H9 (cell line): ENCODE data around the gene SNX25. TPM values are rescaled to one million over a fixed set of nuclear protein-coding genes. Genes with fewer than 3 reads are reported as not detected.

Experiments used
- DNase-seq: peaks from one replicate; pipeline ENCODE4 v3.0.0-alpha.2; 2017
- H2AFZ ChIP-seq: one replicate; pipeline ENCODE4 v1.6.1; 2013; ENCODE audit warnings: mild to moderate bottlenecking, low read length, control low read depth, moderate library complexity
- H2AK5ac ChIP-seq: 2 replicates; pipeline ENCODE4 v1.6.1; 2013; ENCODE audit warnings: low read length, control low read depth, mixed read lengths; ENCODE audit not compliant: insufficient read length
- H2BK120ac ChIP-seq: one replicate; pipeline ENCODE4 v1.6.1; 2013; ENCODE audit warnings: low read depth, mild to moderate bottlenecking, low read length, control low read depth, inconsistent platforms; ENCODE audit not compliant: poor library complexity, severe bottlenecking
- H2BK12ac ChIP-seq: 2 replicates; pipeline ENCODE4 v1.6.1; 2013; ENCODE audit warnings: low read length, control low read depth, mixed read lengths, low read depth; ENCODE audit not compliant: insufficient read length
- H2BK15ac ChIP-seq: 2 replicates; pipeline ENCODE4 v1.6.1; 2013; ENCODE audit warnings: low read depth, low read length, control low read depth
- H2BK20ac ChIP-seq: one replicate; pipeline ENCODE4 v1.6.1; 2013; ENCODE audit warnings: low read depth, mild to moderate bottlenecking, low read length, control low read depth, inconsistent platforms; ENCODE audit not compliant: poor library complexity, severe bottlenecking
- H2BK5ac ChIP-seq: 2 replicates; pipeline ENCODE4 v1.6.1; 2013; ENCODE audit warnings: low read length, control low read depth, mixed read lengths; ENCODE audit not compliant: insufficient read length
- H3K14ac ChIP-seq: 2 replicates; pipeline ENCODE4 v1.6.1; 2013; ENCODE audit warnings: low read length, control low read depth; ENCODE audit not compliant: insufficient read depth
- H3K18ac ChIP-seq: 2 replicates; pipeline ENCODE4 v1.6.1; 2013; ENCODE audit warnings: low read depth, mild to moderate bottlenecking, mixed read lengths, low read length, control low read depth; ENCODE audit not compliant: insufficient read length
- H3K23ac ChIP-seq: 2 replicates; pipeline ENCODE4 v1.6.1; 2013; ENCODE audit warnings: low read length, control low read depth, mixed read lengths, low read depth; ENCODE audit not compliant: insufficient read length
- H3K23me2 ChIP-seq: 2 replicates; pipeline ENCODE4 v1.6.1; 2013; ENCODE audit warnings: low read depth, mild to moderate bottlenecking, mixed read lengths, low read length, control low read depth; ENCODE audit not compliant: insufficient read length, poor library complexity, severe bottlenecking
- H3K27ac ChIP-seq: 2 replicates; pipeline ENCODE4 v1.5.1; 2013; ENCODE audit warnings: low read length, control low read depth, mixed read lengths, low read depth; ENCODE audit not compliant: insufficient read length
- H3K27me3 ChIP-seq: 2 replicates; pipeline ENCODE4 v1.6.1; 2013; ENCODE audit warnings: low read length, control low read depth, inconsistent platforms; ENCODE audit not compliant: insufficient read depth
- H3K4ac ChIP-seq: 2 replicates; pipeline ENCODE4 v1.6.1; 2013; ENCODE audit warnings: low read depth, mild to moderate bottlenecking, control low read depth, inconsistent platforms, low read length, moderate library complexity
- H3K4me1 ChIP-seq: 2 replicates; pipeline ENCODE4 v1.6.1; 2013; ENCODE audit warnings: low read length, control low read depth, inconsistent platforms; ENCODE audit not compliant: insufficient read depth
- H3K4me2 ChIP-seq: 2 replicates; pipeline ENCODE4 v1.6.1; 2013; ENCODE audit warnings: low read length, control low read depth, mixed read lengths; ENCODE audit not compliant: insufficient read length, insufficient read depth
- H3K56ac ChIP-seq: 2 replicates; pipeline ENCODE4 v1.6.1; 2013; ENCODE audit warnings: low read depth, mild to moderate bottlenecking, mixed read lengths, low read length, control low read depth; ENCODE audit not compliant: insufficient read length
- H3K79me1 ChIP-seq: 2 replicates; pipeline ENCODE4 v1.6.1; 2013; ENCODE audit warnings: low read depth, mild to moderate bottlenecking, moderate library complexity, low read length, control low read depth, inconsistent platforms; ENCODE audit not compliant: insufficient read depth, poor library complexity, severe bottlenecking
- H3K79me2 ChIP-seq: 2 replicates; pipeline ENCODE4 v1.6.1; 2013; ENCODE audit warnings: low read length, control low read depth, inconsistent platforms; ENCODE audit not compliant: insufficient read depth
- H3K9ac ChIP-seq: 2 replicates; pipeline ENCODE4 v1.6.1; 2013; ENCODE audit warnings: low read length, control low read depth, mixed read lengths; ENCODE audit not compliant: insufficient read length; ENCODE audit errors: extremely low read depth
- H3K9me3 ChIP-seq: one replicate; pipeline ENCODE4 v1.6.1; 2013; ENCODE audit warnings: low read depth, low read length, inconsistent platforms; ENCODE audit not compliant: control insufficient read depth
- H3T11ph ChIP-seq: one replicate; pipeline ENCODE4 v1.6.1; 2013; ENCODE audit warnings: mild to moderate bottlenecking, low read length, control low read depth, inconsistent platforms
- H4K20me1 ChIP-seq: one replicate; pipeline ENCODE4 v1.6.1; 2013; ENCODE audit not compliant: control insufficient read depth, insufficient read length, insufficient read depth
- H4K5ac ChIP-seq: 2 replicates; pipeline ENCODE4 v1.6.1; 2013; ENCODE audit warnings: low read depth, mild to moderate bottlenecking, mixed read lengths, low read length, control low read depth; ENCODE audit not compliant: insufficient read length
- H4K8ac ChIP-seq: replicated peaks from 2 replicates; pipeline ENCODE4 v1.6.1; 2013; ENCODE audit warnings: low read length, control low read depth, mixed read lengths, low read depth; ENCODE audit not compliant: insufficient read length
- H4K91ac ChIP-seq: 2 replicates; pipeline ENCODE4 v1.6.1; 2013; ENCODE audit warnings: low read depth, mild to moderate bottlenecking, moderate library complexity, mixed read lengths, low read length, control low read depth; ENCODE audit not compliant: insufficient read length
- H3K27ac Mint-ChIP-seq, 3 experiments: 2 replicates in 2 of 3; 3 replicates in 1 of 3; pipeline ENCODE4 v1.8.0; 2020 to 2021; ENCODE audit warnings: mixed read lengths in 3 of 3, mild to moderate bottlenecking in 1 of 3, moderate library complexity in 1 of 3
- H3K27me3 Mint-ChIP-seq: 2 replicates; pipeline ENCODE4 v1.8.0; 2021; ENCODE audit warnings: low read depth, mild to moderate bottlenecking, moderate library complexity, mixed read lengths
- H3K36me3 Mint-ChIP-seq, 3 experiments: 2 replicates in 2 of 3; 3 replicates in 1 of 3; pipeline ENCODE4 v1.8.0; 2020 to 2021; ENCODE audit warnings: low read depth in 3 of 3, mixed read lengths in 3 of 3; ENCODE audit not compliant: insufficient read depth in 1 of 3
- H3K4me1 Mint-ChIP-seq, 2 experiments: 2 replicates each; pipeline ENCODE4 v1.8.0; 2020; ENCODE audit warnings: mixed read lengths in 2 of 2
- H3K4me3 Mint-ChIP-seq, 2 experiments: 2 replicates in 1 of 2; 3 replicates in 1 of 2; pipeline ENCODE4 v1.8.0; 2020 to 2021; ENCODE audit warnings: mild to moderate bottlenecking in 2 of 2, mixed read lengths in 2 of 2, moderate library complexity in 1 of 2
- H3K9me3 Mint-ChIP-seq, 2 experiments: 2 replicates in 1 of 2; 3 replicates in 1 of 2; pipeline ENCODE4 v1.8.0; 2020; ENCODE audit warnings: mild to moderate bottlenecking in 2 of 2, mixed read lengths in 2 of 2, moderate library complexity in 1 of 2
- CTCF ChIP-seq: fragments of 200-600 bp; sonication (generic); conservative IDR thresholded peaks from 3 replicates; pipeline ENCODE4 v1.8.0; 2021; ENCODE audit warnings: antibody characterized with exemption, mild to moderate bottlenecking
- WGBS: extraction: QIAGEN DNeasy Blood & Tissue Kit; methylation state at CpG from one replicate; pipeline ENCODE4 v1.1.7; 2013; ENCODE audit warnings: missing lambda C conversion rate, low lambda C conversion rate, mixed read lengths; ENCODE audit not compliant: insufficient read length; ENCODE audit errors: extremely low coverage; 5-methylcytosine and 5-hydroxymethylcytosine counted together
- total RNA-seq: library from RNA; stranded (reverse); gene quantifications from 2 replicates; pipeline ENCODE4 v1.2.1, GENCODE V29; 2021

SNX25 gene
- total RNA-seq, 1 experiment from 2014 or later, result 28.2 TPM

DNA sequence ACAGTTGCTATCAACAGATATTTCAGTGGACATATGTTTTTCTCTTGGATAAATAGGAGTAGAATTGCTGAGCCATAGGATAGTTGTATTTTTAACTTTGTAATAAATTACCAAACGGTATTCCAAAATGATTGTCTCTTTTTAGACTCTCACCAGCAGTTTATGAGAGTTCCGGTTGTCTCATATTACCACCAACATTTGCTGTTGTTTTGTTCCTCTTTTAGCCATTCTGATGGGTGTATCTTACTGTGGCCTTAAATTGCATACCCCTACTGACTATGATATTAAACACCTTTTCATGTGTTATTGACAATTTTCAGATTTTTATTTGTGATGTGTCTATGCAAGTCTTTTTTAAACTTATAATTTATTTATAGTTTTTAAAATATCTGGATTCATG is 39.7 kb downstream of the SNX25 start:
- Histone ChIP-seq H2BK20ac (no peak overlapping the region), H3K79me2 (no peaks in the 10 kb centered on the region), H4K20me1 (no peaks in the 10 kb centered on the region), H2AFZ (no peak overlapping the region), H2BK120ac (no peak overlapping the region), H3K27me3 (no peaks in the 10 kb centered on the region), H4K5ac (no peak overlapping the region), H2BK12ac (no peak overlapping the region), H3K18ac (no peak overlapping the region), H3K56ac (no peak overlapping the region), H2BK5ac (no peak overlapping the region), H3K4me1 (no peaks in the 10 kb centered on the region), H3K9ac (no peak overlapping the region), H3K23ac (no peak overlapping the region), H3K79me1 (no peaks in the 10 kb centered on the region), H4K91ac (no peak overlapping the region), H3K4ac (no peak overlapping the region), H4K8ac (no peak overlapping the region), H3K23me2 (no peaks in the 10 kb centered on the region), H2BK15ac (no peak overlapping the region), H3K9me3 (no peaks in the 10 kb centered on the region), H3K27ac (no peak overlapping the region), H3K14ac (no peak overlapping the region), H3K4me2 (no peak overlapping the region), H3T11ph (no peak overlapping the region), H2AK5ac (no peak overlapping the region)
- DNase-seq, result no peak
- H3K4me1 Mint-ChIP-seq, result peaks cover 7 to 23% of the 10 kb centered on the region in 2 experiments
- WGBS, result no CpG with 5 or more reads among the region's 2 CpGs
- H3K36me3 Mint-ChIP-seq, result peaks cover 0 to 28% (median 16%) of the 10 kb centered on the region in 3 experiments; a peak in 5 of 7 replicates
- no peaks in the 10 kb centered on the region for H3K27me3 Mint-ChIP-seq
- no peak for TF ChIP-seq CTCF
- H3K4me3 Mint-ChIP-seq, result no peak overlapping the region
- no peak overlapping the region for H3K27ac Mint-ChIP-seq
- no peaks in the 10 kb centered on the region for H3K9me3 Mint-ChIP-seq
